HG03139 (cell line): ENCODE results near the gene HJURP.

Source experiments
- ATAC-seq: cut with Tn5 transposase; IDR thresholded peaks from one replicate; pipeline ENCODE4 v1.9.1; 2021; ENCODE audit not compliant: unreplicated experiment

HJURP gene

GRCh38 chr2:233794128-233794658 lies 60.1 kb downstream of the HJURP start:
- no peak for ATAC-seq

- ATAC-seq = no peak
Measured at GRCh38 chr2:233793465-233794127, 60.7 kb downstream of the HJURP start.

- no peak for ATAC-seq
Measured at GRCh38 chr2:233792720-233793119, 61.6 kb downstream of the HJURP start.

- no peak for ATAC-seq
Measured at GRCh38 chr2:233791883-233792329, 62.4 kb downstream of the HJURP start.

GRCh38 chr2:233791151-233791882 lies 63.0 kb downstream of the HJURP start:
- no peak for ATAC-seq

- no peak for ATAC-seq
Measured at GRCh38 chr2:233789554-233789953, 64.8 kb downstream of the HJURP start.
